Measurements from ENCODE around the gene SMIM5. TPM values are rescaled to one million over a fixed set of nuclear protein-coding genes. Genes with fewer than 3 reads are reported as not detected.

The SMIM5 gene
- total and polyA plus RNA-seq, 2 of the 13 experiments (the other 11 are each of a cell fraction or from before 2014, with no cell fraction given), result not detected

- TF ChIP-seq, protein P1, sequence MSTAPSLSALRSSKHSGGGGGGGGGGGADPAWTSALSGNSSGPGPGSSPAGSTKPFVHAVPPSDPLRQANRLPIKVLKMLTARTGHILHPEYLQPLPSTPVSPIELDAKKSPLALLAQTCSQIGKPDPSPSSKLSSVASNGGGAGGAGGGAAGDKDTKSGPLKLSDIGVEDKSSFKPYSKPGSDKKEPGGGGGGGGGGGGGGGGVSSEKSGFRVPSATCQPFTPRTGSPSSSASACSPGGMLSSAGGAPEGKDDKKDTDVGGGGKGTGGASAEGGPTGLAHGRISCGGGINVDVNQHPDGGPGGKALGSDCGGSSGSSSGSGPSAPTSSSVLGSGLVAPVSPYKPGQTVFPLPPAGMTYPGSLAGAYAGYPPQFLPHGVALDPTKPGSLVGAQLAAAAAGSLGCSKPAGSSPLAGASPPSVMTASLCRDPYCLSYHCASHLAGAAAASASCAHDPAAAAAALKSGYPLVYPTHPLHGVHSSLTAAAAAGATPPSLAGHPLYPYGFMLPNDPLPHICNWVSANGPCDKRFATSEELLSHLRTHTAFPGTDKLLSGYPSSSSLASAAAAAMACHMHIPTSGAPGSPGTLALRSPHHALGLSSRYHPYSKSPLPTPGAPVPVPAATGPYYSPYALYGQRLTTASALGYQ (CRISPR knock-in tag; IDR thresholded peaks at IDR 0.05), result no peak
- TF ChIP-seq HNF4G (IDR thresholded peaks at IDR 0.05; ENCODE audit: borderline replicate concordance, low read depth, low read length), result no peak
- TF ChIP-seq HNF4G (CRISPR knock-in tag; IDR thresholded peaks at IDR 0.05; ENCODE audit: borderline replicate concordance, low read depth), result no peak
- TF ChIP-seq ARID4A (CRISPR knock-in tag; IDR thresholded peaks at IDR 0.05; ENCODE audit: borderline replicate concordance), result no peak
- TF ChIP-seq ZNF773 (CRISPR knock-in tag; IDR thresholded peaks at IDR 0.05; ENCODE audit: borderline replicate concordance), result no peak
- no peak for TF ChIP-seq ZKSCAN1 (IDR thresholded peaks at IDR 0.05; ENCODE audit: low read length)
- TF ChIP-seq ZNF558 (CRISPR knock-in tag; IDR thresholded peaks at IDR 0.05; ENCODE audit: borderline replicate concordance), result no peak
- no peak for TF ChIP-seq ZFP41 (CRISPR knock-in tag; IDR thresholded peaks at IDR 0.05; ENCODE audit: borderline replicate concordance)
- TF ChIP-seq ZNF781 (CRISPR knock-in tag; IDR thresholded peaks at IDR 0.05; ENCODE audit: borderline replicate concordance, not compliant biosample characterization), result no peak
- TF ChIP-seq ERF (CRISPR knock-in tag; IDR thresholded peaks at IDR 0.05), result no peak
- TF ChIP-seq STAT5B (CRISPR knock-in tag; IDR thresholded peaks at IDR 0.05), result no peak
- no peak for TF ChIP-seq ZNF614 (CRISPR knock-in tag; IDR thresholded peaks at IDR 0.05; ENCODE audit: borderline replicate concordance)
- no peak for TF ChIP-seq ZNF513 (CRISPR knock-in tag; conservative IDR thresholded peaks at IDR 0.05)
- no peak for TF ChIP-seq NCOA1 (CRISPR knock-in tag; IDR thresholded peaks at IDR 0.05)
- TF ChIP-seq ZNF232 (CRISPR knock-in tag; IDR thresholded peaks at IDR 0.05; ENCODE audit: borderline replicate concordance), result no peak
- TF ChIP-seq ZNF879 (CRISPR knock-in tag; IDR thresholded peaks at IDR 0.05), result no peak
- no peak for TF ChIP-seq SOX6 (IDR thresholded peaks at IDR 0.05)
- TF ChIP-seq SOX6 (CRISPR knock-in tag; IDR thresholded peaks at IDR 0.05), result no peak
- BruUV-seq (replicated peaks), result no TSS peak
- POLR2A ChIA-PET, result no interaction called here
- no peak for FAIRE-seq
- WGBS (ENCODE audit: low lambda C conversion rate), result 95% methylated on average over 21 of the region's 30 CpGs
- no peak overlapping the region for H3K27ac ChIP-seq (ENCODE audit: extremely low read length, insufficient read depth, low read length)
- no peak for DNase-seq (ENCODE audit: low spot score)
- H2AFZ ChIP-seq (ENCODE audit: low read length), result no peak overlapping the region
- in situ Hi-C loops (cut with HindIII; ENCODE audit: extremely low pct_ligation_motif_present, low pct_unique_long_range_greater_than_20kb) (no loop called here), intact Hi-C loops (cut with micrococcal nuclease; ENCODE audit: unreplicated experiment) (no loop called here)
- no peaks in the 10 kb centered on the region for H4K20me1 ChIP-seq (ENCODE audit: insufficient read depth, low read length)
- H3K4me1 ChIP-seq (ENCODE audit: insufficient read depth, low read length), result no peaks in the 10 kb centered on the region
- ATAC-seq, result no peak; the same call in 2 of the 3 replicates
- CTCF ChIA-PET (ENCODE audit: low intra/inter-chr PET ratio, low total read pairs), result no interaction called here
- peaks cover 8 to 11% of the 10 kb centered on the region in 2 experiments for H3K36me3 ChIP-seq (replicated peaks in 1 of 2; ENCODE audit: control insufficient read depth in 1 of 2, insufficient read depth in 2 of 2, low read length in 2 of 2)
- no peaks in the 10 kb centered on the region for H3K27me3 ChIP-seq (ENCODE audit: control insufficient read depth in 1 of 2, insufficient read depth in 2 of 2, low read length in 2 of 2)
- no peak overlapping the region for H3K4me3 ChIP-seq (replicated peaks in 1 of 3; ENCODE audit: insufficient read depth in 1 of 3, low read depth in 2 of 3, low read length in 3 of 3)
- no peak overlapping the region for H3K4me2 ChIP-seq (ENCODE audit: low read depth, low read length)
- peaks cover under 1% of the 10 kb centered on the region for H3K79me2 ChIP-seq (ENCODE audit: insufficient read depth, low read length)
- H3K9me3 ChIP-seq (ENCODE audit: low read length), result no peaks in the 10 kb centered on the region
- H3K9ac ChIP-seq (ENCODE audit: insufficient read depth, low read depth, low read length), result no peak overlapping the region
Observed at GRCh38 chr17:75639771-75640555, 6.7 kb downstream of the SMIM5 start.

Data from HepG2 (cell line).